Fibroblast of skin of abdomen (primary cell): Measurements from ENCODE around the gene ATG13. TPM values are rescaled to one million over a fixed set of nuclear protein-coding genes. Genes with fewer than 3 reads are reported as not detected.
"Not testable (repeated sequence)": the region's sequence is repeated elsewhere in the genome, so short reads cannot be mapped to it uniquely, and the experiment has no call there.

ENCODE experiments used
- DNase-seq: peaks from one replicate; pipeline ENCODE4 v3.0.0-alpha.2; 2013
- polyA plus RNA-seq, 2 experiments: library from polyadenylated mRNA; unstranded; fragments of 120-200 nt; gene quantifications; one replicate each; pipeline ENCODE4 v1.2.1, GENCODE V29; 2013; ENCODE audit not compliant: insufficient read length in 2 of 2

Gene ATG13
- polyA plus RNA-seq (2013, experiment 1 of 2; ENCODE audit: insufficient read length): 53.5 TPM
- 59.4 TPM for polyA plus RNA-seq (2013, experiment 2 of 2; ENCODE audit: insufficient read length)

DNA sequence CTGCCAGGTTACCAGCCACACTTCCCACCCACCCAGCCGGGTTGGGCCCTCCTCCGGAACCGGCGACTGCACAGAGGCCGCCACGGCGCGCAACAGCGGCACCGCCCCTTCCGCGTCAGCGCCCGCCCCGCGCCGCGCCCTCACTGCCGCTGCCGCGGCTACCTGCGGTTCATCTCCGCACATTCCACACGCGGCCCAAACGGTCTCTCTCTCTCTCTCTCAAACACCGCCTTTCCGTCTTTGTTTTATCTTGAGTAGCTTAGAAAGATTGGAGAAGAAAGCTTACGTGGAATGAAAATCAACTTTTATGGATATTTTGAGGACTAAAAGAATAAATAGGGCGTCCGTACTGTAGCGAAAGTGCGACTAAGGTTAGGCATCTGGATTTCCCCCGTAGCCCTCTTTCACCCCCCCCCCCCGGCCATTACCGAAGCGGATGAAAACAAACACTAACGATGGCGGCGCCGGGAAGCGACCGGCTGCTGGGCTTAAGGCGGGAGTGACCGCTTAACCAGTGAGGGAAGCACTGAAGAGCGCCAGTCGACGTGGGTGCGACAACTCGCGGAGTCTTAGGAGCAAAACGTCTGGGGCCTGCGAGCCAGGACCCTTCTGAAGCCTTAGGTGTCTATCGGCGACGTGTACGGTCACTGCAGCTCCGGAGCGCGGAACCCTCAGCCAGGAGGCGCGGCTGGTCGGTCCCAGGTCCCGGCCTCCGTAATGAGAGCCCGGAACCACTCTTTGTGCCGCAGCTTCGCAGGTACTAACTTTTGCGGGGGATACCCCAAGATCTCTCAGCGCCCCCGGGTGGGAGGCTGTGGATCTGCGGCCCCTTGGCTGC lies at the start of gene ATG13, which contains the start of gene HARBI1:
ATG13 (plus strand) TSS at position 420 of the 838 bp plus-strand sequence. CDS start 26,739 bp downstream, outside the sequence.
HARBI1 (minus strand) TSS at position 94 of the 838 bp plus-strand sequence. CDS start 990 bp downstream, outside the sequence.
- peak; percentile 89 for DNase-seq

GRCh38 chr11:46570790-46571398 lies 46.5 kb upstream of the ATG13 start:
- DNase-seq: no peak

DNA sequence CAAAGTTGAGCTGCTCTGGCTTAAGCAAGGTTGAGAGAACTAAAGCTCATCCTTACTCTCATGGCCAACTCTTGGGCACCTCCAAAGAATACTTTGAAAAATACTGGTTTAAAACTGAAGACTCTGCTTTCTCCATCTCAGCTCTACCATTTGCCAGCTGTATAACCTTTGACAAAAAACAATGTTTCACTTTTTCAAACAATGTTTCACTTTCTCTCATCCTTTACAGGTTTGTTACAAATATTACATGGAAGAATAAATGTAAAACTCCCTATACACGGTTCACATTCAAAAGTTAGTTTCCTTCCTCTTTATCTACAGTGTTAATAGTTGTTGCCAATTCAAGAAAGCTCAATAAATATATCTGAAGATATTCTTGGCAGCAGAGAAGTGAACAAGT lies 42.7 kb upstream of the ATG13 start:
- DNase-seq: no peak

DNA sequence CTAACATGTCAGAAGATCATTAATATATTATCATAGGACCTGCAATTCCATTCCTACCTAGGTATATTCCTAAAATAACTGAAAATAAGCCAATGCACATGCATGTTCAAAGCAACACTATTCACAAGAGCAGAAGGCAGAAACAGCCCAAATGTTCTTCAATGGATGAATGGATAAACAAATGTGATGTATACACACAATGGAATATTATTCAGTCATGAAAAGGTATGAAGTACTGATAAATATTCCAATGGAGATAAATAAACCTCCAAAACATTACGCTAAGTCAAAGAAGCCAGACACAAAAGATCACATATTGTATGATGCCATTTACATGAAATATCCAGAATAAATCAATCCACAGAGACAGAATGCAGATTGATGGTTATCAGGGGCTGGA lies 40.3 kb upstream of the ATG13 start:
- no peak for DNase-seq

DNA sequence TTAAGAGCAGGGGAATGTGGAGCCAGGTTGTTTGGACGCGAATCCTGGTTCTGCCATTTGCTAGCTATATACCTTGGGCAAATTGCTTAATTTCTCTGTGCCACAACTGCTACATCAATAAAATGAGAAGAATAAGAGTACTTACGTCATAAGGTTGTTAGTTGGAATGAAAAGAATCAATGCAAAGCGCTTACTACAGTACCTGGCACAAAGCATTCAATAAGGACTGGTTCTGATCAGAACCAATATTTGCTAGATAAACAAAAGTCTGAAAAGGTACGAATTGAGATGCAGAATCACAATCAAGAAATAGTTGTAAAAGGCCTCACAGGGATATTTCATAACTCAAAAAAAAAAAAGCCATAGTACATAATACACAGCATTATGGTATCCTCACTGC lies 34.8 kb upstream of the ATG13 start:
- DNase-seq: no peak

DNA sequence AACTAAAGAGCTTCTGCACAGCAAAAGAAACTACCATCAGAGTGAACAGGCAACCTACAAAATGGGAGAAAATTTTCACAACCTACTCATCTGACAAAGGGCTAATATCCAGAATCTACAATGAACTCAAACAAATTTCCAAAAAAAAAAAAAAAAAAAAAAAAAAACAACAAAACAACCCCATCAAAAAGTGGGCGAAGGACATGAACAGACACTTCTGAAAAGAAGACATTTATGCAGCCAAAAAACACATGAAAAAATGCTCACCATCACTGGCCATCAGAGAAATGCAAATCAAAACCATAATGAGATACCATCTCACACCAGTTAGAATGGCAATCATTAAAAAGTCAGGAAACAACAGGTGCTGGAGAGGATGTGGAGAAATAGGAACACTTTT lies 33.8 kb upstream of the ATG13 start:
- DNase-seq: not testable (repeated sequence)

DNA sequence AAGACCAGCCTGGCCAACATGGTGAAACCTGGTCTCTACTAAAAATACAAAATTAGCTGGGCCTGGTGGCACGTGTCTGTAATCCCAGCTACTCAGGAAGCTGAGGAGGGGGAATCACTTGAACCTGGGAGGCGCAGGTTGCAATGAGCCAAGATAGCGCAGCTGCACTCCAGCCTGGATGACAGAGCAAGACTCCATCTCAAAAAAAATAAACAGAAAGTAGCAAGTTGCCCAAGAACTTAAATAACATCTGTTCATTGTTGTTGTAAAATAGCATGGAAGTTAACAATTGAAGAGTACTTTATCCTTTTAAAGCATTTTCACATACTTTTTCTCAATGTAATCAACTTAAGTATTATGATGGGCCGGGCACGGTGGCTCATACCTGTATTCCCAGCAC lies 29.2 kb upstream of the ATG13 start:
- DNase-seq: no peak

DNA sequence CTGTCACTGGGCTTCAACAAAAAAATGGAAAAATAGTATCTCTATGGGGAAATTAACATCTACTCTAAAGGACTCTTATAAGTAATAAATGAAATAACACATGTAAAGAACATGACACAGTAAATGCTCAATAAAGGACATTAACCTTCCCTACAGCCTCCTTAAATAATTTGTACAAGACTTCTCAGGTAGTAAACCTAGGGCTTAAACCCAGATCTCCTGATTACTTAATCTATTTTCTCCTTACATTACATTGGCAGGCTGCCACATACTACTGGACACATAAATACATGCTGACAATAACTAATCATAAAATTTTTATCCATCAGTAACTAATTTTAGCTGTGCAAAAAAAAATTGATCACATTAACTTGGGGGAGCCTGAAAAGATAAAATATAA lies 28.4 kb upstream of the ATG13 start:
- no peak for DNase-seq

DNA sequence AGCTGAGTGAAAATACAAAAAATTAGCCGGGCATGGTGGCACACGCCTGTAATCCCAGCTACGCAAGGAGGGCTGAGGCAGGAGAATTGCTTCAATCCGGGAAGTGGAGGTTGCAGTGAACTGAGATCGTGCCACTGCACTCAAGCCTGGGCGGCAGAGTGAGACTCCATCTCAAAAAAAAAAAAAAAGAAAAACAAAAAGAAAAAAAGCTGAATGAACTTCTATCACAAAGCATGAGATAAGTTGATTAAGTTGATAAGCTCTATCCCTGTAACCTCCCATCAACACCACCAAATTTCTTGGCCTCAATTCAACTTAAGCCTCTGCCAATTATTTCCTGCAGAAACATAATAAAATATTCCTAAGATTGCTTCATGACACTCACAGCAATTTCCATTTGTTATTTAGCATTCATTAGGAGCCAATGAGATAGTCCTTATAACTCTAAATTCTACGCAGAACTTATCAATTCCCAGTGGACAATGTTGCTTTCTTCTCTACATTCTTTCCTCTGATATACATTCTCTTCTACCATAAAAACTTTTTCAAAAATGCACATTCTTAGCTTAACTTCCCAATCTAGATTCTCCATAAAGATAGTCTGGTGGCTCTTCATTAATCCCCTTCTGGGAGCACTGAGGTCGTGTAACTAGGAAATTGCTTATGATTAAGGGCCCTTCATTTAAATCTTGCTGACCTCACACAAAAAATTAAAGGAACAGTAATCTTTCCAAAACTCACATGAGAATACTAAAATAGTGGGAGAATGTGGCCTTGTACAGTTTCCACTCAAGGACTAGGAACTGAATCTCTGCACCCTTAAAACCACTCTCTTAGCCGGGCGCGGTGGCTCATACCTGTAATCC lies 26.4 kb upstream of the ATG13 start:
- no peak for DNase-seq

GRCh38 chr11:46593550-46594373 lies 23.6 kb upstream of the ATG13 start, which contains the start of gene AMBRA1:
TSS of gene AMBRA1 (minus strand) at chr11:46594023. CDS start at chr11:46548380, 45,643 bp downstream.
- peak; percentile 90 for DNase-seq

DNA sequence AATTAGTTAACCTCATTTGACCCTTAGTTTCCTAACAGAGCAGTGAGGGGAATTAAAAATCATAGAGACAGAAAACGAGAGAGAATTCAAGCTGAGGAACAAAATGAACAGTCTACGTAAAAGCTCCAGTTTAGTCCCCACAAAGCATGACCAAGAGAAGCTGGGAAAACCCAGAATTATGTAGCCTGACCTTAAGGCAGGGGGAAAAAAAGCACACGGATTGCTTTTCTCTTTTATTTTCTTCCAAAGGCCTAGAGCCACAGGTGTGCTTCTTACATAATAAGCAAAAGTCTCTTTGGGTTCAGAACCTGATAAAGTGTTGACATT lies 23.0 kb upstream of the ATG13 start:
- DNase-seq: no peak

DNA sequence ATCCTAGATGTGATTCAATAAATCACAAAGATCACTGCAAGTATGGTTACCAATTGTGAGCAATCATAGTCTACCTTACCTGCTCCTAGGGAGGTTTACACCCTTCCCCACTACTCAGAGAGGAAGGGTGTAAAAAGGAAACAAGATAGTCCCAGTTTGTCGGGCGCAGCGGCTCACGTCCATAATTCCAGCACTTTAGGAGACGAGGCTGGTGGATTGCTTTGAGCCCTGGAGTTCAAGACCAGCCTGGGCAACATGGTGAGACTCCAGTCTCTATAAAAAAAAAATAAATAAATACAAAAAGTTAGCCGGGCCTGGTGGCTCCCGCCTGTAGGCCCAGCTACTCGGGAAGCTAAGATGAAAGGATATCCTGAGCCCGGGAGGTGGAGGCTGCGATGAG lies 22.6 kb upstream of the ATG13 start:
- DNase-seq: no peak

DNA sequence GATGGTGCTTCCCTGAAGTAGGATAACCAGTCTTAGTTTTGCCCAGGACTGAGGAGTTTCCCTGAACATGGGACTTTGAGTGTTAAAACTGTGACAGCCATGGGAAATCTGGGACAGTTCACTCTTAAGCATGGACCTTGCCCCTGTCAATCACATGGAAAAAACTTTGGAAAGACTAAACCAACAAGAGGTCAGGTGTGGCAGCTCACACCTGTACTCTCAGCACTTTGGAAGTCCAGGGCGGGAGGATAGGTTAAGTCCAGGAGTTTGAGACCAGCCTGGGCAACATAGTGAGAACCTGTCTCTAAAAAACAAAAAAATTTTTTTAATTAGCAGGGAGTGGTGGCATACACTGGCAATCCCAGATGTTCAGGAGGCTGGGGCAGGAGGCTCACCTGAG lies 20.2 kb upstream of the ATG13 start:
- DNase-seq: no peak

GRCh38 chr11:46597609-46598219 lies 19.6 kb upstream of the ATG13 start:
- DNase-seq: no peak

DNA sequence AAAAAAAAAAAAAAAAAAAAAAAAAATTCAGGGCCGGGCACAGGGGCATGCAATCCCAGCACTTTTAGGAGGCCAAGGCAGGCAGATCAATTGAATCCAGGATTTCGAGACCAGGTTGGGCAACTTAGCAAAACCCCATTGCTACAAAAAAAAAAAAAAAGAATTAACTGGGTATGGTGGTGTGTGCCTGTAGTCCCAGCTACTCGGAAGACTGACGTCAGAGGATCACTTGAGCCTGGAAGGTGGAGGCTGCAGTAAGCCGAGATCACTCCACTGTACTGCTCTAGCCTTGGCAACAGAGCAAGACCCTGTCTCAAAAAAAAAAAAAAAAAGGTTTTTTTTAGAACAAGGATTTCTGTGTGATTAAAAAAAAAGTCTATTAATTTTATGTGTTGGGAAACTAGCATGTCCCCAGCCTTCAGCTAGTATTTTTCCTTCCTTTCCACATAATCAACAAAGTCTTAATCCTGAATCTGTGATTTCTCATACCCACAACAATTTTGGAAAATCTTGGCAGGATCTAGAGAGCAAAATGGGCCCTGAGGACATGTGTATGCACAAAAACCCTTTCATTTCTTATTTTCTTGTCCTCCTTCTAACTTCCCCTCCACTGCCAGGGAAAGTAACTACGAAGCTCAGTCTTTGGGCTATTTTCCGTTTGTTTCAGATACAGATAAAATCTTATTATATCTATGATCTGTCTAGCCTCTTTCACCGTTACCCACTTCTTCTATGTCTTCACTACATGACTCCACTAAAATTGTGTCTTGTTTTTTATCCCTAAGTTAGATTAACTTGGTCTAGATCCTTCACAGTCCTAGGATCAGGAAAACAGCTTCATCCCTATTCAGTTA lies 17.8 kb upstream of the ATG13 start:
- DNase-seq: no peak

DNA sequence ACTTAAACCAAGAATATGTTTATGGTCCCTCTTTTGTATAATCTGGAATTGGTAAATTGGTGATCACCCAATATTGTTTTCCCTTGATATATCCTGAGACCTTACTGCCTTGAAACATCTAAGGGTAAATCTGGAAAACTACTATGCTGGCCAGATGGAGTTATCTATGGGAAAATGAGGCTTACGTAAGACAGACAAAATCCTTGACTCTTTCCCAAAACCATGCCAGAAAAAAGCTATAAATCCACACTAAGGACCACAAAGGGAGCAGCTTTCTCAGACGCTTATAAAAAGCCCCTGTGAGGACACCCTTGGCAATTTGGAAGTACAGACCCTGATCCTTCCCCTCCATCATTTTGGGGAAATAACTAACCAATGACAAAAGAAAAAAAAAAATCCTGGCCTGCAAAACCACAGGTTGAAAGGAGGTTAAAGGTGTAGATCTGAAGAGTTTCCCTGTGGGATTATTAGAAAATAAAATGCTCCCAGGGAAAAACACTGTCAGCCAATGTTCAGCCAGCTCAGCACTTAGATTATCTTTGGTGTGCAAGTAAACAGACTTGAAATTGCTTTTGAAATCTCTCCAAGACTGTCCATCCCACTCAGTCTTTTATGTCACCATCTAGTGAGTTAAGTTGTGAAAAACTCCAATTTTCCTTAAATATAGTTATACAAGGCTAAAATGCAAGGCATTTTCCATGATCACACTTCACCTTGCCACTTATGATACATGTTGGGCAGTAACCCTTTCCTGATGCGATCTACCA lies 17.0 kb upstream of the ATG13 start:
- DNase-seq: no peak

DNA sequence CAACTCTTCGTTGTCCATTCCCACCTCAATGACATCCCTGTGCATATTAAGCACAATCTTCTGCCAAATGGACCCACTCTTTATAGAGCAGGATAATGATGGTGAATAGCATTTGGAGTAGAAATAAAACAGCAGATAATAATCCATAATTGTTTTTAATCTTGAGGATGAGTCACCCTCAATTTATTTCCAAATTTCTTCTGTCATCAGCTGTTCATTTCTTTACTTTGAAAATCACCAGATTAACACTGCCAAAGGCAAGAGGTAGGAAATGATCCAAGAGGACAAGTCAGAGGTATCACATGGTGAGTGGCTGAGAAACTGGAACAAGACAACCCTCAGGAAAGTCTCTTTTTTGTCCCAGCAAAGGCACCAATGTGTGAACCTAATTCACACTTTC lies 16.2 kb upstream of the ATG13 start:
- DNase-seq: no peak

DNA sequence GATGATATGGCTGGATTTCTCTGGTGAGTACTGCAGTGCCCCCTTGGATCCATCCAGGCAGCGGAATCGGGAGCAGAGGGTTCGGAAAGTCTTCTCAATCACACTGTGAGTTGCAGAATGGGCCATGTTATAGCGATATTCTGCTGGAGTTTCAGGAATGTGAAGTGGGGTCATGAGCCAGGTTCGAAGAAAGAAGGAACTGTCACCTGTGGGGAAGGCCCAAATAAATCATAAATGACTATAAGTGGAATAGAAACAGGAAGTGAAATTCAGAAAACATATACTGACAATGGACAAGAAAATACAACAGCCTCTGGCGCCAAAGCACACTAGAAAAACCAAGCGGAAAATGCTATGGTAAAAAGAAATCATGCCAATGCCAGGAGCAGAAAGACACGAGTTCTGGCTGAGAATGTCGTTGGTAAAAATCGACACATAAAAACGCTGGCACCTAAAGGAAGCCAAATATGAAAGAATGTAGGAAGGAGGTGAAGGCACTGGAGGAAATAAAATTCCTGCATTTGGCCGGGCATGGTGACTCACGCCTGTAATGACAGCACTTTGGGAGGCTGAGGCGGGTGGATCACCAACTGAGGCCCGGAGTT lies 13.5 kb upstream of the ATG13 start:
- no peak for DNase-seq

- DNase-seq: no peak
Observed at GRCh38 chr11:46604796-46605195, 12.6 kb upstream of the ATG13 start.
